ENCODE results near the gene FAM118B. TPM values are rescaled to one million over a fixed set of nuclear protein-coding genes. Genes with fewer than 3 reads are reported as not detected.
A peak's percentile ranks its signal among the peaks of the same experiment; 100 is the strongest.

FAM118B gene
- total and polyA plus RNA-seq, 4 donors = 10.8 to 24.3 (median 20.7) TPM

DNA sequence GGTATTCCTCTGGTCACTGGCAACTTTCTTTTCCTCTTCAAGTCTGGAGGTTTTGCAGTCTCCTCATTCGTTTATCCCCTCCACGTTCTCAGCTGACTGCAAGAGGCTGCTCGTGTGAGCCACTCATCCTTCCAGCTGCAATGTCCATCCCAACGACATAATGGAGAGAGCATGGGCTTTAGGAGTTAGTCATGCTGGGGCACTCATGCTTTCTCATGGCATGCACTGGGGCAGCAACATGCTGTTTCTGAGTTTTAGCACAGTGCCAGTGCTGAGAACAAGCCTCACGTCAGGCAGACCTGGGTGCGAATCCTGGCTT, 99.4 kb downstream of the FAM118B start:
- no peak overlapping the region for H3K9ac ChIP-seq (ENCODE audit: insufficient read depth in 1 of 2, low read length in 2 of 2)
- WGBS, 2 donors = 42 to 53% methylated on average over 6 of the region's 6 CpGs
- no peaks in the 10 kb centered on the region for H3K27me3 ChIP-seq (ENCODE audit: control insufficient read depth in 3 of 3, insufficient read depth in 3 of 3, low read length in 2 of 3)
- TF ChIP-seq, protein P1, sequence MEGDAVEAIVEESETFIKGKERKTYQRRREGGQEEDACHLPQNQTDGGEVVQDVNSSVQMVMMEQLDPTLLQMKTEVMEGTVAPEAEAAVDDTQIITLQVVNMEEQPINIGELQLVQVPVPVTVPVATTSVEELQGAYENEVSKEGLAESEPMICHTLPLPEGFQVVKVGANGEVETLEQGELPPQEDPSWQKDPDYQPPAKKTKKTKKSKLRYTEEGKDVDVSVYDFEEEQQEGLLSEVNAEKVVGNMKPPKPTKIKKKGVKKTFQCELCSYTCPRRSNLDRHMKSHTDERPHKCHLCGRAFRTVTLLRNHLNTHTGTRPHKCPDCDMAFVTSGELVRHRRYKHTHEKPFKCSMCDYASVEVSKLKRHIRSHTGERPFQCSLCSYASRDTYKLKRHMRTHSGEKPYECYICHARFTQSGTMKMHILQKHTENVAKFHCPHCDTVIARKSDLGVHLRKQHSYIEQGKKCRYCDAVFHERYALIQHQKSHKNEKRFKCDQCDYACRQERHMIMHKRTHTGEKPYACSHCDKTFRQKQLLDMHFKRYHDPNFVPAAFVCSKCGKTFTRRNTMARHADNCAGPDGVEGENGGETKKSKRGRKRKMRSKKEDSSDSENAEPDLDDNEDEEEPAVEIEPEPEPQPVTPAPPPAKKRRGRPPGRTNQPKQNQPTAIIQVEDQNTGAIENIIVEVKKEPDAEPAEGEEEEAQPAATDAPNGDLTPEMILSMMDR (IDR thresholded peaks at IDR 0.05; ENCODE audit: control extremely low read depth, extremely low read depth) = no peak
- ATAC-seq (ENCODE audit: insufficient read depth, low FRiP score) (peak; percentile 22), DNase-seq (no peak)
- H3K27ac ChIP-seq (ENCODE audit: low read depth in 1 of 2, low read length in 1 of 2) = peak overlapping the region in 1 of 2 donors; percentile 44
- peaks cover 0 to 8% (median 4%) of the 10 kb centered on the region in 5 donors for H3K4me1 ChIP-seq (ENCODE audit: control insufficient read depth in 5 of 5, insufficient read depth in 5 of 5, low read length in 5 of 5)
- H3K36me3 ChIP-seq (ENCODE audit: control insufficient read depth in 4 of 4, insufficient read depth in 4 of 4, low read length in 4 of 4) = peaks cover 0 to 12% (median 8%) of the 10 kb centered on the region in 4 donors
- no peak overlapping the region for H3K4me3 ChIP-seq
- no peaks in the 10 kb centered on the region for H3K9me3 ChIP-seq (ENCODE audit: control insufficient read depth in 4 of 4, insufficient read depth in 3 of 4, low read length in 3 of 4)

DNA sequence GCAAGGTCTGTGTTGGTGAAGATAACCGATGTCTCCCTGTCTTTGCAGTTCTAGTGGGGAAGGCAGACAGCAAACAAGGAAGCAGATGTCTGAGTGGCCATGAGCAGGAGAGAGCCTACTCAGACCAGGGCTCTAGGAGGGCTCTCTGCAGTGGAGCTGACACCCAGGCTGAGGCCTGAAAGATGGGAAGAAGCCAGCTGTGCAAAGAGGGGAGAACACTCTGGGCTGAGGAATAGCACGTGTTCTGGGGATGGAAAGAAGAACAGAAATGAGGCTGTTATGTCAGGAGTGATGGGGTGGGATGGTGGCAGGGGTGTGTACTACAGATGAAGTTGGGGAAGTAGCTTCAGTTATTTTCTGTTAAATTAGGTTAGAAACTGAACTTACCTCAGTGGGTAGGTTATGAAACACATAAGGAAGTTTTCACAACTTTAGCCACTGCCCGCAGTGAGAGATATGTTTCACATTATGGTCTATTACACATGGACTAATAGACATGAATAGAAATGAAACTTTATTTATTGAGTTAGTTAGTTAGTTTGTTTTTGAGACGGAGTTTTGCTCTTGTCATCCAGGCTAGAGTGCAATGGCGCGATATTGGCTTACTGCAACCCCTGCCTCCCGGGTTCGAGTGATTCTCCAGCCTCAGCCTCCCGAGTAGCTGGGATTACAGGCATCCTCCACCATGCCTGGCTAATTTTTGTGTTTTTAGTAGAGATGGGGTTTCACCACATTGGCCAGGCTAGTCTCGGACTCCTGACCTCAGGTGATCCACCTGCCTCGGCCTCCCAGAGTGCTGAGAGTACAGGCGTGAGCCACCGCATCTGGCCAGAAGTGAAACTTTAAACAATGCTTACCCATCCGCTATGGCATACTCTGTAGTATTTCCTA, 100.1 kb downstream of the FAM118B start:
- no peaks in the 10 kb centered on the region for H3K9me3 ChIP-seq (ENCODE audit: control insufficient read depth in 4 of 4, insufficient read depth in 3 of 4, low read length in 3 of 4)
- H3K27me3 ChIP-seq (ENCODE audit: control insufficient read depth in 3 of 3, insufficient read depth in 3 of 3, low read length in 2 of 3) = no peaks in the 10 kb centered on the region
- TF ChIP-seq, protein P1 (IDR thresholded peaks at IDR 0.05; ENCODE audit: control extremely low read depth, extremely low read depth) = no peak
- peaks cover 0 to 8% (median 4%) of the 10 kb centered on the region in 5 donors for H3K4me1 ChIP-seq (ENCODE audit: control insufficient read depth in 5 of 5, insufficient read depth in 5 of 5, low read length in 5 of 5)
- H3K4me3 ChIP-seq = no peak overlapping the region
- peak overlapping the region in 1 of 2 donors; percentile 79 for H3K27ac ChIP-seq (ENCODE audit: low read depth in 1 of 2, low read length in 1 of 2)
- H3K36me3 ChIP-seq (ENCODE audit: control insufficient read depth in 4 of 4, insufficient read depth in 4 of 4, low read length in 4 of 4) = peaks cover 0 to 10% (median 7%) of the 10 kb centered on the region in 4 donors
- WGBS, 2 donors = 46 to 78% methylated on average over 14 of the region's 14 CpGs
- ATAC-seq (ENCODE audit: insufficient read depth, low FRiP score) (no peak), DNase-seq (no peak)
- no peak overlapping the region for H3K9ac ChIP-seq (ENCODE audit: insufficient read depth in 1 of 2, low read length in 2 of 2)

Small RNAs within 50 kb of the gene (small RNA-seq; reads per million reads assigned to genes)
- gene AP001893.2 (ENCODE audit: low replicate concordance) = not detected
- not detected for gene RN7SL351P (ENCODE audit: low replicate concordance)
- not detected for gene RNU4-86P (ENCODE audit: low replicate concordance)

Other genes with a start within 250 kb of the FAM118B start
- gene CDON, start 148.9 kb upstream of the FAM118B start, total RNA-seq = 10 to 100 TPM; 17.8 to 25.6 TPM
- 1 to 10 TPM; 1.5 to 1.9 TPM for gene CDON, start 148.9 kb upstream of the FAM118B start, polyA plus RNA-seq
- gene RPUSD4, start 132 bp upstream of the FAM118B start, total RNA-seq = 10 to 100 TPM; 25.2 to 27.8 TPM
- gene RPUSD4, start 132 bp upstream of the FAM118B start, polyA plus RNA-seq = 10 to 100 TPM; 13.3 to 14.3 TPM
- gene SRPRA, start 57.1 kb downstream of the FAM118B start, total RNA-seq = 100 to 1,000 TPM in 1 of 2 donors, 10 to 100 TPM in 1; 51.7 to 145 TPM
- gene SRPRA, start 57.1 kb downstream of the FAM118B start, polyA plus RNA-seq = 100 to 1,000 TPM in 1 of 2 donors, 10 to 100 TPM in 1; 57.5 to 107 TPM
- gene FOXRED1, start 57.4 kb downstream of the FAM118B start, total RNA-seq = 10 to 100 TPM; 18.0 to 28.4 TPM
- gene FOXRED1, start 57.4 kb downstream of the FAM118B start, polyA plus RNA-seq = 10 to 100 TPM; 19.3 to 22.2 TPM
- 10 to 100 TPM; 10.9 to 12.5 TPM for gene TIRAP, start 71.3 kb downstream of the FAM118B start, total RNA-seq
- 1 to 10 TPM; 5.5 to 8.6 TPM for gene TIRAP, start 71.3 kb downstream of the FAM118B start, polyA plus RNA-seq
- gene DCPS, start 92.3 kb downstream of the FAM118B start, total RNA-seq = 10 to 100 TPM; 10.7 to 20.4 TPM
- 10 to 100 TPM; 20.4 to 26.3 TPM for gene DCPS, start 92.3 kb downstream of the FAM118B start, polyA plus RNA-seq
- 10 to 100 TPM; 31.5 to 31.9 TPM for gene ST3GAL4, start 143.9 kb downstream of the FAM118B start, total RNA-seq
- gene ST3GAL4, start 143.9 kb downstream of the FAM118B start, polyA plus RNA-seq = 10 to 100 TPM; 23.6 to 38.3 TPM